Measurements from ENCODE around the gene CCDC24. TPM values are rescaled to one million over a fixed set of nuclear protein-coding genes. Genes with fewer than 3 reads are reported as not detected.

CCDC24 gene
- polyA plus RNA-seq, 2 of the 4 experiments (the other 2 are of a cell fraction), result 2.0 to 10.2 TPM

GRCh38 chr1:43991476-43992231, at the start of gene CCDC24 (continued):
- TF ChIP-seq, protein P1, sequence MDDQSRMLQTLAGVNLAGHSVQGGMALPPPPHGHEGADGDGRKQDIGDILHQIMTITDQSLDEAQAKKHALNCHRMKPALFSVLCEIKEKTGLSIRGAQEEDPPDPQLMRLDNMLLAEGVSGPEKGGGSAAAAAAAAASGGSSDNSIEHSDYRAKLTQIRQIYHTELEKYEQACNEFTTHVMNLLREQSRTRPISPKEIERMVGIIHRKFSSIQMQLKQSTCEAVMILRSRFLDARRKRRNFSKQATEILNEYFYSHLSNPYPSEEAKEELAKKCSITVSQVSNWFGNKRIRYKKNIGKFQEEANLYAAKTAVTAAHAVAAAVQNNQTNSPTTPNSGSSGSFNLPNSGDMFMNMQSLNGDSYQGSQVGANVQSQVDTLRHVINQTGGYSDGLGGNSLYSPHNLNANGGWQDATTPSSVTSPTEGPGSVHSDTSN (IDR thresholded peaks at IDR 0.05), result peak; percentile 17; the same call in 1 of the 2 replicates
- TF ChIP-seq E2F6 (IDR thresholded peaks at IDR 0.05; ENCODE audit: borderline replicate concordance, low read depth) (peak; percentile 29), ELK1 (IDR thresholded peaks at IDR 0.05; ENCODE audit: low read depth, low read length) (no peak), FOXS1 (CRISPR knock-in tag; IDR thresholded peaks at IDR 0.05) (no peak), HOXB13 (CRISPR knock-in tag; IDR thresholded peaks at IDR 0.05; ENCODE audit: low read depth) (no peak), RCOR1 (IDR thresholded peaks at IDR 0.05; ENCODE audit: low read depth, low read length) (no peak), EP300 (IDR thresholded peaks at IDR 0.05) (no peak), MAFK (IDR thresholded peaks at IDR 0.05; ENCODE audit: partially characterized antibody) (no peak), GATA3 (IDR thresholded peaks at IDR 0.05; ENCODE audit: borderline replicate concordance) (no peak), KDM5A (IDR thresholded peaks at IDR 0.05) (no peak), SREBF2 (IDR thresholded peaks at IDR 0.05) (no peak)

DNA sequence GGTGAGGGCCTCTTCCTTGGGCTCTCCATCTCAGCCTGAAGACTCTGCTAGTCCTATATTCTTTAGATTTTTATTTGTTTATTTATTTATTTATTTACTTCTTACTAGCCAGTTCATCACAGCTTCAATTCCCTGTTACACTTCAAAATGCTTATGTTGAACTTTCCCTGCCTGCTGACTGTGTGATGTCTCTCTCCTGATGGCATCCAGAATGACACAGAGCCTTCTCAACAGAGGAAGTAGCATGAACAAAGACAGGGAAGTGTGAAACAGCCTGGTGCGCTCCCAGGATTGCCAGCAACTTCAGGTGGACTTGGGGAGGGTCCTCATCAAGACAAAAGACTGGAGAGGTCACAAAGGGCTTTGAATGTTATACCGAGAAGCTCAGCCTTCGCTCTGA, 49.0 kb upstream of the CCDC24 start:
- Histone ChIP-seq H3K27ac (no peak overlapping the region), H3K4me1 (peaks cover 9% of the 10 kb centered on the region), H3K4me3 (no peak overlapping the region), H3K4me2 (no peak overlapping the region), H3K9me3 (no peaks in the 10 kb centered on the region)
- TF ChIP-seq HDAC2 (IDR thresholded peaks at IDR 0.05) (no peak), CEBPB (IDR thresholded peaks at IDR 0.05) (no peak), HOXA7 (CRISPR knock-in tag; IDR thresholded peaks at IDR 0.05) (no peak), SMC3 (IDR thresholded peaks at IDR 0.05) (no peak), CBX8 (IDR thresholded peaks at IDR 0.05) (no peak), ELK1 (IDR thresholded peaks at IDR 0.05; ENCODE audit: low read depth, low read length) (no peak)
- FAIRE-seq (no peak), ATAC-seq (no peak), DNase-seq (ENCODE audit: low read depth in 1 of 2, low spot score in 1 of 2) (no peak)
- ChIA-PET POLR2A (no interaction called here), CTCF (interaction anchor here (0.7 to 7.4 kb wide), 5 partner anchors 8 to 178 kb away, joined by 3 to 69 read pairs (median 4); partner anchors contain the start of gene ARTN)
- WGBS (ENCODE audit: missing lambda C conversion rate), result 95% methylated on average over 2 of the region's 3 CpGs

DNA sequence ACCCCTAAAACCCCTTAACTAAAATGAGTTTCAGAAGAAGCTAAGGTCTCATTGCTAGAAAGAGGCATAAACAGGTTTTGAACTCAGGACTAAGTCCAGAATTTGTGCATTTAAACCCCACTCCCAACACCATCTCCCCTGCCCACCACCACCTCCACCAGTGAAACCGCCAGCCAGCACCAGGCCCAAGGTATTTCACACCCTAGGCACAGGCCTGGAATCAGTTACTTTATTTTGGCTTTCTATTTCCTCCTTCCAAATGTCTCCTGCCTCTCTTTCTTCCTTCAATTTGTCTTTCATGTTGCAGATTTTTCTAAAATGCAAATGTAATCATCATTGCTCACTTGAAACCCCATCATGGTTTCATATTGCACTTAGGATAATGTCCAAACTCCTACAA, 46.5 kb upstream of the CCDC24 start:
- Histone ChIP-seq H3K4me3 (no peak overlapping the region), H3K9me3 (no peaks in the 10 kb centered on the region), H3K27ac (no peak overlapping the region), H3K4me2 (peak overlapping the region; percentile 87), H3K4me1 (peaks cover 13% of the 10 kb centered on the region; the same call in 1 of the 3 replicates)
- ATAC-seq (no peak), DNase-seq (ENCODE audit: low read depth in 1 of 2, low spot score in 1 of 2) (no peak), FAIRE-seq (no peak)
- ChIA-PET CTCF (interaction anchor here (1.2 to 7.4 kb wide), 4 partner anchors 7 to 256 kb away, joined by 3 to 69 read pairs (median 20); partner anchors contain the start of gene ARTN), POLR2A (no interaction called here)
- TF ChIP-seq BCL3 (IDR thresholded peaks at IDR 0.05) (no peak), CBX8 (IDR thresholded peaks at IDR 0.05) (no peak), EHF (CRISPR knock-in tag; IDR thresholded peaks at IDR 0.05) (no peak), HOXB13 (CRISPR knock-in tag; IDR thresholded peaks at IDR 0.05; ENCODE audit: low read depth) (no peak), EHMT2 (IDR thresholded peaks at IDR 0.05; ENCODE audit: low read depth) (no peak), RAD21 (conservative IDR thresholded peaks at IDR 0.05 in 1 of 2, IDR thresholded peaks at IDR 0.05 in 1 of 2) (no peak), MYC (IDR thresholded peaks at IDR 0.05; ENCODE audit: borderline replicate concordance, low read length) (no peak), NFE2L2 (conservative IDR thresholded peaks at IDR 0.05; ENCODE audit: low read length) (no peak), KDM1A (IDR thresholded peaks at IDR 0.05; ENCODE audit: low read depth) (no peak), POLR2A (IDR thresholded peaks at IDR 0.05; ENCODE audit: low read length) (no peak)
- TF ChIP-seq, protein P2, sequence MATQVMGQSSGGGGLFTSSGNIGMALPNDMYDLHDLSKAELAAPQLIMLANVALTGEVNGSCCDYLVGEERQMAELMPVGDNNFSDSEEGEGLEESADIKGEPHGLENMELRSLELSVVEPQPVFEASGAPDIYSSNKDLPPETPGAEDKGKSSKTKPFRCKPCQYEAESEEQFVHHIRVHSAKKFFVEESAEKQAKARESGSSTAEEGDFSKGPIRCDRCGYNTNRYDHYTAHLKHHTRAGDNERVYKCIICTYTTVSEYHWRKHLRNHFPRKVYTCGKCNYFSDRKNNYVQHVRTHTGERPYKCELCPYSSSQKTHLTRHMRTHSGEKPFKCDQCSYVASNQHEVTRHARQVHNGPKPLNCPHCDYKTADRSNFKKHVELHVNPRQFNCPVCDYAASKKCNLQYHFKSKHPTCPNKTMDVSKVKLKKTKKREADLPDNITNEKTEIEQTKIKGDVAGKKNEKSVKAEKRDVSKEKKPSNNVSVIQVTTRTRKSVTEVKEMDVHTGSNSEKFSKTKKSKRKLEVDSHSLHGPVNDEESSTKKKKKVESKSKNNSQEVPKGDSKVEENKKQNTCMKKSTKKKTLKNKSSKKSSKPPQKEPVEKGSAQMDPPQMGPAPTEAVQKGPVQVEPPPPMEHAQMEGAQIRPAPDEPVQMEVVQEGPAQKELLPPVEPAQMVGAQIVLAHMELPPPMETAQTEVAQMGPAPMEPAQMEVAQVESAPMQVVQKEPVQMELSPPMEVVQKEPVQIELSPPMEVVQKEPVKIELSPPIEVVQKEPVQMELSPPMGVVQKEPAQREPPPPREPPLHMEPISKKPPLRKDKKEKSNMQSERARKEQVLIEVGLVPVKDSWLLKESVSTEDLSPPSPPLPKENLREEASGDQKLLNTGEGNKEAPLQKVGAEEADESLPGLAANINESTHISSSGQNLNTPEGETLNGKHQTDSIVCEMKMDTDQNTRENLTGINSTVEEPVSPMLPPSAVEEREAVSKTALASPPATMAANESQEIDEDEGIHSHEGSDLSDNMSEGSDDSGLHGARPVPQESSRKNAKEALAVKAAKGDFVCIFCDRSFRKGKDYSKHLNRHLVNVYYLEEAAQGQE (IDR thresholded peaks at IDR 0.05), result no peak
- WGBS (ENCODE audit: missing lambda C conversion rate), result 96% methylated on average over 1 of the region's 1 CpG
